Testis (tissue), 3 donors: ENCODE data around the gene TAS2R30. TPM values are rescaled to one million over a fixed set of nuclear protein-coding genes. Genes with fewer than 3 reads are reported as not detected.
"Not testable (repeated sequence)": the region's sequence is repeated elsewhere in the genome, so short reads cannot be mapped to it uniquely, and the experiment has no call there.

Source experiments
- DNase-seq: peaks from one replicate; pipeline ENCODE4 v3.0.0-alpha.2; 2019
- H3K27ac ChIP-seq, 2 donors: fragments of 200-600 bp; sonication (generic); one replicate each; pipeline ENCODE4 v1.5.1; 2019
- H3K27me3 ChIP-seq: fragments of 200-600 bp; sonication (generic); one replicate; pipeline ENCODE4 v1.5.1; 2019
- H3K36me3 ChIP-seq: fragments of 200-600 bp; sonication (generic); one replicate; pipeline ENCODE4 v1.5.1; 2017; ENCODE audit warnings: low read depth; ENCODE audit errors: missing control alignments
- H3K4me1 ChIP-seq: fragments of 200-600 bp; sonication (generic); one replicate; pipeline ENCODE4 v1.5.1; 2019
- H3K4me3 ChIP-seq, 2 donors: fragments of 200-600 bp; sonication (generic); one replicate each; pipeline ENCODE4 v1.5.1; 2017 to 2019
- H3K9me3 ChIP-seq: fragments of 200-600 bp; sonication (generic); one replicate; pipeline ENCODE4 v1.5.1; 2017
- CTCF ChIP-seq, 3 experiments: fragments of 450-650 bp in 2 of 3; fragments of 200-600 bp in 1 of 3; sonication (generic) in 1 of 3; IDR thresholded peaks; one replicate each; pipeline ENCODE4 v1.5.1; 2016 to 2019; ENCODE audit warnings: antibody characterized with exemption in 3 of 3, mild to moderate bottlenecking in 2 of 3, moderate library complexity in 1 of 3
- POLR2A ChIP-seq: fragments of 450-650 bp; IDR thresholded peaks from one replicate; pipeline ENCODE4 v1.6.1; 2017; ENCODE audit warnings: antibody characterized with exemption, mild to moderate bottlenecking, moderate library complexity
- WGBS, 2 donors: methylation state at CpG; one replicate each; pipeline ENCODE4 v1.1.5; 2018; 5-methylcytosine and 5-hydroxymethylcytosine counted together
- intact Hi-C: fragments of 100-400 bp; cut with DNase I; formaldehyde crosslinking; loops from one replicate; pipeline ENCODE4 v1.15.1; 2023; ENCODE audit warnings: low total_unique reads
- polyA plus RNA-seq: library from polyadenylated mRNA; stranded (reverse); fragments of 350-450 nt; fragmentation: Illumina TruSeq; extraction: RNeasy Lipid Tissue Mini Kit (QIAGEN cat#74804); gene quantifications from one replicate; pipeline ENCODE4 v1.2.3, GENCODE V29; 2014; ENCODE audit warnings: low read depth, low replicate concordance; ENCODE audit not compliant: insufficient read depth
- total RNA-seq, 2 donors: library from RNA; depleted of rRNA; stranded (reverse); fragments of >200 nt; gene quantifications; one replicate each; pipeline ENCODE4 v1.2.3, GENCODE V29; 2016

Gene TAS2R30
- total and polyA plus RNA-seq, 3 donors from 2014 or later = 11.1 to 11.3 TPM; not detected in 1

GRCh38 chr12:11133816-11134215 lies 628 bp downstream of the TAS2R30 start:
- no peaks in the 10 kb centered on the region for H3K36me3 ChIP-seq
- intact Hi-C loops = no loop called here
- no peak overlapping the region for H3K4me3 ChIP-seq
- no peak for DNase-seq
- TF ChIP-seq CTCF (IDR thresholded peaks at IDR 0.05) = no peak
- no peak for TF ChIP-seq POLR2A
- no peak overlapping the region for H3K27ac ChIP-seq
- H3K27me3 ChIP-seq = no peaks in the 10 kb centered on the region
- H3K9me3 ChIP-seq = no peaks in the 10 kb centered on the region
- 89 to 92% methylated on average over 2 of the region's 2 CpGs for WGBS, 2 donors
- no peaks in the 10 kb centered on the region for H3K4me1 ChIP-seq

DNA sequence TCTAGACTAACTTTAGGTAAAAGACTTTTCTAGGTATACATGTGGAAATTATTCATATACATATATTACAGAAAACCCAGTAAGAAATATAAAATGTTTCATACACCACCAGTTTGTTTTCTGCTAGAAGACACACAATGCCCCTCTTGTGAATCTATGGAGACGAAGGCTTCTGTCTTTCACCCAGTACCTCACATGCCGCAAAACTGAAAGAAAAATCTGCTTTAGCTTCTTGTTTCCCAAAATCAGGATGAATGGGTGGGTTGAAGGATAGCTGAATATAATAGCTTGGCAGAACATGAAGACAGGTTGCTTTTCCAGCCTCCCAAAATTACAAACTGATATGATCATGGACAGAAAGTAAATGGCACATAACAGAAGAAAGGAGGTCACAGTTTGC lies 1.3 kb downstream of the TAS2R30 start:
- no peaks in the 10 kb centered on the region for H3K9me3 ChIP-seq
- intact Hi-C loops = no loop called here
- H3K27me3 ChIP-seq = no peaks in the 10 kb centered on the region
- no peak overlapping the region for H3K4me3 ChIP-seq
- no peak for DNase-seq
- no peaks in the 10 kb centered on the region for H3K36me3 ChIP-seq
- no peak overlapping the region for H3K27ac ChIP-seq
- H3K4me1 ChIP-seq = no peaks in the 10 kb centered on the region
- TF ChIP-seq POLR2A = no peak
- TF ChIP-seq CTCF (IDR thresholded peaks at IDR 0.05) = no peak
- 96 to 100% methylated on average over 2 of the region's 2 CpGs for WGBS, 2 donors

DNA sequence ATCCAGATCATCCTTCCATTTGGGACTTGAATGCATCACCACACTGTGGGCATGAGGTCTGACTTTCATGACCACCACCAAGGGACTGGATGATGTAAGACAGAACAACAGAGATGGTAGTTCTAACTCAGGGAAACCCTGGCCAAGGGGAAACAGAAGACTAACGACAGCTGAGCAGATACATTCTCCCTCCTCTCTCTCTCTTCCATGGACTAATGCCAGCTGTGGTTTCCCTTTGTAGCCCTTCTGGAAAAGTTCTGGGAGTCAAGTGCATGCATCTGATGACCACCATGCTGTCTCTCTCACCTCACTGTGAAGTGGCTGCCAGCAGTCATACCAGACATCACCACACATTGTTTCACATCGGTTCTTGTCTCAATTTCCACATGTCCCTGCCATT lies 3.4 kb downstream of the TAS2R30 start:
- Histone ChIP-seq H3K4me3 (no peak overlapping the region), H3K9me3 (no peaks in the 10 kb centered on the region), H3K36me3 (no peaks in the 10 kb centered on the region), H3K27ac (no peak overlapping the region), H3K27me3 (no peaks in the 10 kb centered on the region), H3K4me1 (no peaks in the 10 kb centered on the region)
- intact Hi-C loops = no loop called here
- no peak for DNase-seq
- TF ChIP-seq CTCF (IDR thresholded peaks at IDR 0.05) (no peak), POLR2A (no peak)
- 51 to 94% methylated on average over 2 of the region's 2 CpGs for WGBS, 2 donors

GRCh38 chr12:11130382-11130781 lies 4.1 kb downstream of the TAS2R30 start:
- no peaks in the 10 kb centered on the region for H3K9me3 ChIP-seq
- no peak overlapping the region for H3K4me3 ChIP-seq
- H3K36me3 ChIP-seq = no peaks in the 10 kb centered on the region
- H3K27me3 ChIP-seq = no peaks in the 10 kb centered on the region
- 92 to 98% methylated on average over 3 of the region's 3 CpGs for whole genome bisulfite sequencing, 2 donors
- no peak for DNase-seq
- intact Hi-C loops = no loop called here
- no peak overlapping the region for H3K27ac ChIP-seq
- no peak for TF ChIP-seq POLR2A
- no peak for TF ChIP-seq CTCF (IDR thresholded peaks at IDR 0.05)
- H3K4me1 ChIP-seq = no peaks in the 10 kb centered on the region

GRCh38 chr12:11114130-11114529 lies 20.3 kb downstream of the TAS2R30 start:
- H3K9me3 ChIP-seq, H3K4me1 ChIP-seq, H3K27ac ChIP-seq, intact Hi-C loops, H3K36me3 ChIP-seq, H3K27me3 ChIP-seq, H3K4me3 ChIP-seq, DNase-seq: not testable (repeated sequence)
- WGBS, 2 donors = 93 to 94% methylated on average over 1 of the region's 1 CpG

GRCh38 chr12:11111213-11111612 lies 23.2 kb downstream of the TAS2R30 start:
- H3K4me3 ChIP-seq, H3K27ac ChIP-seq, H3K27me3 ChIP-seq, DNase-seq, H3K4me1 ChIP-seq, H3K9me3 ChIP-seq, intact Hi-C loops, H3K36me3 ChIP-seq: not testable (repeated sequence)
- WGBS, 2 donors = 90 to 94% methylated on average over 1 of the region's 1 CpG
